NCI-H146 treated with DMSO at 0.1 percent for 48 hours (cell line): Measurements from ENCODE around the gene CD83.
"Not testable (repeated sequence)": the region's sequence is repeated elsewhere in the genome, so short reads cannot be mapped to it uniquely, and the experiment has no call there.

Source experiments
- DNase-seq: peaks from one replicate; lab custom pipeline; 2025; ENCODE audit not compliant: unreplicated experiment; lab: John Stamatoyannopoulos, UW

Gene CD83

DNA sequence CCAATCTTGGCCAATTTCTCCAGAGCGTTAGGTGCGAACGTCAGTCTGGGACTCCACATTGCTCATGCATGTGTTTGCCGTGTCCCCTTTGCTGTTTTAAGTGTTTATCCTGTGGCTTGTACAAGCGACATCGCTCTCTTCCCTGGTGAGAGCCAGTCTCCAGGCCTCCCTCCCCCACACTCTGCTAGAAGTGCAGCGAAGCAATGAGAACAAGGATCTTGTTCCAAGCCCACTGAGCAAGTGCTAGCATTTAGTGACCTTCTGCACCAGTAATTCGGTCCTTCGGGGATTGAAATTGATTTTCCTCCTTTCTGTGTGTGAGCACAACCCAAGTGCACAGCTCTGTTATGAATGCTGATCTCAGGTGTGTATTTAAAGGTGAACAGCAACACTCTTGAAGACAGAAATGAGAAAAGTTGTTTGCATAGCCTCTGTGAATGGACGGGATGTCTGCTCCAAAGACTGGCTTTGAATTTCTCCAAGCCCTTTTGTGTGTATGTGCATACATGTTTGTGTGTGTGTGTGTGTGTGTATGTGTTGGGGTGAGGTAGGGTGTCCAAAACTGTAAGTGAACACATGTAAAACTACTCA, 29.0 kb downstream of the CD83 start:
- no peak for DNase-seq

DNA sequence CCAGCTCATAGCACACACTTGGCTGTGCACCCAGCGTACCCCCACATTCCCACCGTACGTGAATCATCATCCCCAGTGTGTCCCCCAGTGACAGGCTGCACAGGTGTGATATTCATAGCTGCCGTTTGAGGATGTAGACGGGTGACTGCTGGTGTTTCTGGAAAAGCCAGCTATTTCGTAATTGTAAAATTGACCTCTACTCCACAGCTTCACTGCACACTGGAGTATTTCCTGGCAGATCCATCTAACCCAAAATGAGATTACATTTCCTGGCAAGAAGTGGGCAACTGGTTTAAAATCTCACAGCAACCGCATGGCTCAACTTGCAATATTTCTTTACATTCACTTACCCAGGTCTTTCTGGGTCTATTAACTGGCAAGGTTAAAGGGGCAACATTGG, 30.3 kb downstream of the CD83 start:
- no peak for DNase-seq

DNA sequence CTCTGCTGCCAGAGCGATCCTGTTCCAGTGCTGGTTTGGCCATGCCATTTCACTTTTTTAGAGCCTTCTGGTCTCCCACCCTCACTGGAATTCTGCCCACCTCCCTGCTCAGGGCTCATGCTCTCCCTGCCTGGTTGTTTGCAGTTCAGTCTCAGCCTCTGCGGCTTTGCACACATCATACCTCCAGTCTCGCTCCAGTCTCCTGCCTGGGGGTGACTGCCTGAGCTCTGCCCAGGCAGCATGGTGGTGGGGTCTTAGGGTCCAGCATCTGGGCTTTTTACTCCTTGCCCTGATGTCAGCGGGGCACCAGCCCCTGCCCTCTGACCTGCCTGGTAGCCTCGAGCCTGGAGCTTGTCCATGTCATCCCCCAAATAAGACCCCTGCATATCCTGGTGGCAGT, 30.9 kb downstream of the CD83 start:
- DNase-seq, result no peak

DNA sequence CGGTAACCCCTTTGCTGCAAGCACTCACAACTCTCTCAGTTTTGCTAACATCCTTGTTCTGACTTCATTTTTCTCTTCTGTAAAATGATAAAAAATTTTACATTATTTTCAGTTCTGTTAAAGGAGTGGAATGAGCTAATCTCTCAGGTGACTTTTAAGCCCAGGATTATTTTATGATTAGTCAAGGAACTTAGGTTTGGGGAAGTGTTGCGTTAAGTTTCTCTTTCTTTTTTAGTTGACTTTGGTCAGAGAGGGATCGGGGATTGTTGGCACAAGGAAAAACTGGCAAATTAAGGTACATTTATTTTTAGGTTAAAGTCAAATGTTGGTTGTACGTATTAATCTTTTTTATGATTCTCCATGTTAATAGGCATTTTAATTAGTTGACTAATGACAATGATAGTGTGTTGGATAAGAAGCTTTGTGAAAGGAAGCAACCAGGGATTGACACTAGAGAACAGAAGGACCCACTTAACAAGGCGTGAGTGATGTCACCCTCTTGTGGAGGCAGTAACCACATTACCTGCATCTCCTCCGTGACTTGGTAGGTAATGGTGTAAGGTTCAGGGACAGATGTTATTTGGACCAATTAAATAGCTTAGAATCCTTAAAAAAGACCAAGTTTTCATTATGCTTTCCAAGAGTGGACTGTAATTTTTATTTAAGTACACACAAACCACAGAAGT, 31.6 kb downstream of the CD83 start:
- no peak for DNase-seq

DNA sequence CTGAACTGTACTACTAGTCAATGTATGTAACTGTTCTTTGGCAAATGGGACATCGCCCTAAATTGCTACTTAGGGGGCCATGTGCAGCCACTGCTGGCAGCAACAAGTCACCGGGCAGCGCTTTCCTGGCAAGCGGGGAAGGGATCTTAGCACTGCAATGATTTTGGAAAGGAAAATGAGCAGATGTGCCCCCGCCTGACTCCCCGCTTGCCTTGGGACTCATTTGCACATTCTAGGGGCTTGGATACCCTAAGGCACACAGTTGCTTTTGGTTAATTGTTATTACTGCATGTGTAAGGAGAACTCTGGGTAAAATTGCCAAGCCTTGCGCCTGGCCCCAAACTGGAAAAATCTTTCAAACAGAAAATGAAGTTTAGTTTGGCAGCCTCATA, 32.2 kb downstream of the CD83 start:
- no peak for DNase-seq

DNA sequence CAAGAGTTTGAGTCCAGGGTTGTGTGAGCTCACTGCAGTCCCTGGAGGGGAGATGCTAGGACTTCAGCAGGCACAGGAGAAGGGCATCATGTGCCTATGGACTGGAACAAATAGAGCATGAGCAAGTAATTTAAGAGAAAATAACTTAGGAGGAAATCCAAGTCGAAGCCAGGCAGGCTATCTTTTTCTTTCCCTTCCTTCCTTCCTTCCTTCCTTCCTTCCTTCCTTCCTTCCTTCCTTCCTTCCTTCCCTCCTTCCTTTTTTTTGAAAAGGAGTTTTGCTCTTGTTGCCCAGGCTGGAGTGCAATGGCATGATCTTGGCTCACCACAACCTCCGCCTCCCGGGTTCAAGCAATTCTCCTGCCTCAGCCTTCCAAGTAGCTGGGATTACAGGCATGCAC, 33.7 kb downstream of the CD83 start:
- not testable (repeated sequence) for DNase-seq

DNA sequence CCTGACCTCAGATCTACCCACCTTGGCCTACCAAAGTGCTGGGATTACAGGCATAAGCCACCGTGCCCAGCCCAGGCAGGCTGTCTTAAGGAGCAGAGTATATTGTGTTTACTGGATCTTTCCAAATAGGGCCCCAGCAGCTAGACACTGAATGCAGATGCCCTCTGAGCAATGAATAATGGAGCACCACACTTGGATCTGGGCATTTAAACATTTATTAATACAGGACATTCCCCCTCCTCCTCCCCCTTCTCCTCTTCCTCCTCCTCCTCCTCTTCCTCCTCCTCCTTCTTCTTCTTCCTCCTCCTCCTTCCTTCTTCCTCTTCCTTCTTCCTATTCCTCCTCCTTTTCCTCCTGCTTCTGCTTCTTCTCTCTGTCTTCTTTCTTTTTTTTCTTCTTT, 34.2 kb downstream of the CD83 start:
- DNase-seq, result no peak

DNA sequence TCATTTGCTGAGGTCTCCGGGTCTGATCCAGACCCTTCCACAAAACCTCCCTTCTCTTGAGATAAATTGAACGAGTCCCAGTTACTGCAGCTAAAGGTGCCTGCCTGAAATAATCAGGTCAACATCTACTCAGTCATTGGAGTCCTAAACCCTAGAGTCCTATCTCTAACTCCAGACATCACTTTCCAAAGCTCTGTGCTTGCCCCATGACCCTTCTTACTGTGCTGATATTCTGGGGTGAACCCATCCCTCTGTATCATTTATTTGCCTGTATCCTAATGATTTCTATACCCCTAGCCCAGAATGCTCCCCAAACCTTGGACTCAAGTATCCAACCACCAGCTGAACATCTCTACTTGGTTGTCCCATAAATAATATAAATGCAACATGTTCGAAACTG, 35.7 kb downstream of the CD83 start:
- no peak for DNase-seq

DNA sequence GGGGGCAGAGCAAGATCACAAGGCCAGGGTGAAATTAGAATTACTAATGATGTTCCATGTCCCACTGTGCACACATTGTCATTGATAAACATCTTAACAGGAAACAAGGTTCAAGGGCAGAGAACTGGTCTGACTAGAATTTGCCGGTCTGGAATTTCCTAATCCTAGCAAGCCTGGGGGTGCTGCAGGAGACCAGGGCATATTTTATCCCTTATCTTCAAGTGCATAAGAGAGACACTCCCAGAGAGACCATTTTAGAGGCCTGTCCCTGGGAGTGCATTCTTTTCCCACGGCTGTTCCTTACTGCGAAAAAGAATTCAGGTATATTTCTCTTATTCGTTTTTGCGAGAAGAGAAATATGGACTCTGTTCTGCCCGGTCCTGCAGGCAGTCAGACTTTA, 41.5 kb downstream of the CD83 start:
- DNase-seq, result no peak

DNA sequence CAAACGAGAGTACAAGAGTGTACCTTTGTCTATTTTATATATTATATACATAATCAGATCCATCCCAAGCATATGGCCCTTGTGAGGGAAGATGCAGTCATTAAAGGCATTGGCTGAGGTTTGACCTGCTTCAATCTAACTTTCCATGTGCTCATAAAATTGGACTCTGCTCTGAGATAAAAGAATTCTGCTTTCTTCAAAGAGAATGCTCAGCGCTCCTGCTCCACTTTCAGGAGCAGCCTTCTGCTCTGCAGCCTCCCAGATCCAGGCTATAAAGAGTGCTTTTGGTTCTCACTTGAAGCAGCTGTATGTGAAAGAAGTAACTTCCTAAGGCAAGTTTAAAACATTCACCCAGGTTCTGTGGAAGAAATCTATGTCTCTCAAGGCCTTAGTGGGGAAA, 45.3 kb downstream of the CD83 start:
- no peak for DNase-seq

DNA sequence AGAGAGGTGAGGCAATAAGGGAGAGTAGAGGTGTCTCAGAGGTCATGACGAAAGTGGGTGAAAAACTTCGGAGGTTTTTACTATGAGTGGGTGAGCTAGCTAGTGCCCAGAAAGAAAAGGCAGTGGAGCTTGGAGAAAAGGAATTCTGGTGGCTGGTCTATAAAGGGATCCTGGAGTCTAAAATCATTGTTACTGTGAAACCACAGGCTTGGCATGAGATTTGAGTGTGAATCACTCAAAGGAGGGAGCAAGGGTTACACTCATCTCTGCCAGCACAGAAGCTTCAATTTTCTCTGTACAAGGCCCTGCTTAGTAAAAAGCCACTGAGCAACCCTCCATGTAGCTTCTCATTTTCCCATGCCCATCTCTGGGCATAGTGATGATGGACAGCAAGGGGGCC, 47.5 kb downstream of the CD83 start:
- DNase-seq, result no peak

DNA sequence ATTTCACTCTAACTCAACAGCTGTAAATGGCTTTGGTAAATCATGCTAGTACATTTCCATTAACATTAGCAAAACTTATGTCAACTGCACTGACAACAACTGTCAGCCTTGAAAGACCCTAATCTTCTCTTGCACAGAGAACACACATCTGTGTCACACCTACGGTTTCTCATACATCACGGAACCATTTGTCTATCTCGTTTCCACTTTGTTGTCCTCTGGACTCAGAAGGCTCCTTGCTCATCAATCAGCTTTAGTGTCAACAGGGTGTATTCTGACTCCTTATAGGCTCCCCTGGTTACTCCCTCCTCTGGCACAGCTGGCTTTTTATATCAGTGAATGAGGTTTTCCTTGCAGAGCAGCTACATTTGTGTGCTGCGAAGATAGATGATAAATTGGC, 49.3 kb downstream of the CD83 start:
- DNase-seq, result no peak

DNA sequence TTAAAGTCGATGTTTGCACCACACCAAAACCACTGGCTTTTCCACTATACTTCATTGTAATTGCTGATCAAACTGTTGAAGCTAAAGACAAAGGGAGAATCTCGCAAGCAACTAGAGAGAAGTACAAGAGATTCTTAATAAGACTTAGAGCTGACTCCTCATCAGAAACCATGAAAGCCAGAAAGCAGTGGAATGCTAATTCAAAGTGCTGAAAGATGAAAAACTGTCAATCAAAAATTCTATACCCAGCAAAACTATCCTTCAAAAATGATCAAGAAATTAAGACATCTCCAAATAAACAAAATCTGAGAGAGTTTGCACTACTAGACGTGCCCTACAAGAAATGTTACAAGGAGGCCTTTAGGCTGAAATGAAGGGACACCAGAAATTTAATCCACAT, 52.6 kb downstream of the CD83 start:
- no peak for DNase-seq

DNA sequence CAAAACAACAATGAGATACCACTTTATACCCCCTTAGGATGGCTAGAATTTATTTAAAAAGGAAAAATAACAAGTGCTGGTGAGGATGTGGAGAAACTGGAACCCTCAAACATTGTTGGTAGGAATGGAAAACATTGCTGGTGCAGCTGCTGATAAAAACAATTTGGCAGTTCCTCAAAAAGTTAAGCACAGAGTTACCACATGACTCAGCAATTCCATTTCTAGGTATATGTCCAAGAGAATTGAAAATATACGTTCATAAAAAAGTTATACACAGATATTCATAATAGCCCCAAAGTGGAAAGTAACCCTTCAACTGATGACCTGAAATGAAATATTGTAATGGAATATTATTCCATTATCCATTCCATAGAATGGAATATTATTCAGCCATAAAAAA, 55.0 kb downstream of the CD83 start:
- no peak for DNase-seq

DNA sequence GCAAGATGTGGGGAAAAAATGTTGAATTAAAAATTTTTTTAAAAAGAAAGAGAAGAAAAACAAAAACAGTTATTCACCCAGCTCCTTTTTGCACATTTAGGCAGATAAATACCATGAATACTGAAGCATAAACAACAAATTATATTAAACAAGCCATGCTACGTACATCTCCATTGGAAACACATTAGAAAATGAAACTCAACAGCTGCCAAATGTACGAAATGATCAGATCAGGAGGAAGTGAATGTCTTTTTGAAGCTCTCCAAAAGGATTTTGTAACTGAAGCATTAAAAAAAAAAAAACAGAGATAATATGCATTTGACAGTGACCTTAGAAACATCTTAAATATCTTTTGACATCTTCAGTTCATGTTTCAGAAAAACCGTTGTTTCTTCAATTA, 56.7 kb downstream of the CD83 start:
- no peak for DNase-seq

DNA sequence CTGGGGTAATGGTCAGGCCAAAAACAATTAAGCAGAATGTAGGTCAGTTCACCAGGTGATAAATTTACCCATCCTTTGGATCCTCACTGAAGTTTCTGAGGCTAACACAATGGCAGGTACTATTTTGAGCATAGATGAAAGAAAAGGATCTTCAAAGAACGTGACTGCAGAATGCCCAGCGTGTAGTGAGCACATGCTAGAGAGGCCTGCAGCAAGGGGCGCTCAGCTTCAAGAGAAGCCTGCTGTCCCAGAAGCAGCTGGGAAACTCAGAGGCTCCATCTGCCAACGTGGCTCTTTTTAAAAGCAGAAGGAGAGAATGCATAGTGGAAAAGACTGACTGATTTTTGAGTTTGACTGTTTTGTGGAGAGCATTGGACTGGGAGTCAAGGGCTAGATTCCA, 57.4 kb downstream of the CD83 start:
- DNase-seq, result no peak

DNA sequence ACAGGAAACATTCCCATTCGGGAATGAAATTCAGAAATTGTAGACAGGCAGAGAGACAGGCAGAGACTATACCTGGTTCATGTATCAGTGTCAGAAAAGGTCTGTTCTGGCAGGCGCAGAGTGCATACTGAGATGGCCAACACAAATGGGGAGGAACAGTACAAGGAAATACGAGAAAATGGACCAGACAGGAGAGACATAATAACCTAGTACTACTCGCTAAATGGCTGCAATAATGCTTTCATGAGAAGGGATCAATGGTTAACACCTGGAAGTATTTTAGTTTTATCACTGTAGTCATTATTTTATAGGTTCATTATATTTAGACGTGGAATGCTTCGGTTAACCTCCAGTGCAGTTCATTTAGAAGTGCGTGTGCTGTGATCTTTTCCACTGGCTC, 58.9 kb downstream of the CD83 start:
- no peak for DNase-seq

DNA sequence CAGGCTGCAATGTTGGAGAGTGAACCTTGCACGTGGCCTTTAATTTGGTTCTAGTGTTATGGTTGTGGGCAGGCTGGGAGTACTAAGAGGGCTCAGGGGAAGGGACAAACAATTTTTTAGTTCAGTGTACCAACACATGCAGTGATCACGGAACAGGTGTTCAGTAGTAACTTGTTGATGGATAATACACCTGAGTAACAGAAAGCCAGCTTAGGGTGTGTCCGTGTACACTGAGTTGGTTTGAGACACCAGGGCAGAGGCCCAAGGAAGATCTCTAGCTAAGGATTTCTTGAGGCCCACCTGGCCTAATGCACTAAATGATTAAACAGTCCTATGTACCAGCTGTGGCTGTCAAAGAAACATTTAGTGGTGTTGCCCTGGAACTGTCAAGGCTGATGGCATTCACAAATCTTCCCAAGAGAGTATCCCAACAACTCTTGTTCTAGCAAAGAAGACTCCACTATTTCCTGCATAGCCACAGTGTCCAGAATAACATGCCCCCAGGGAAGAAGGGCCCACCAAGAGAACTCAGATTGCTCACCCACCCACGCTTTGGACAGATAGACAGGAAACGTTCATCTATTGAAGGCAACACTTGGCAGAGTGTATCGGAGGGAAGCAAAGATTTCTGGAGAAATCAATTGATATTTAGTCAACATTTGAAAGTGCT, 60.0 kb downstream of the CD83 start:
- DNase-seq, result no peak

DNA sequence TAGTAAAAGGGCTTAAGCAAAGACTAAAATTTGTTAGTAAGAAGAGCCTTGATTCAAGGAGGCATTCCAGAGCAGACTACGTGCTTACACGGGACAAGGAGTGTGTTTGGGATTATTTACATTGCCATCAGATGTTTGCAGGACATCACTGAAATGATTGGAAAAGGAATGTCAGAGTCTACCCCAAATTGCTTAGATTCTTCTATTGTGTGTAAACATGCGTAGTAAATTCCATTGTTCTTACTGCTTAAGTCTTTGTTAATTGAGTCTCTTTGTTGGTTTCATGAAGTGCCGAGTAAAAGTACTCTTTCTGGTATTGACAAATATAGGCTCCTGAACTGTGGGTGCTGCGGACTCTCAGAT, 60.5 kb downstream of the CD83 start:
- DNase-seq, result no peak

DNA sequence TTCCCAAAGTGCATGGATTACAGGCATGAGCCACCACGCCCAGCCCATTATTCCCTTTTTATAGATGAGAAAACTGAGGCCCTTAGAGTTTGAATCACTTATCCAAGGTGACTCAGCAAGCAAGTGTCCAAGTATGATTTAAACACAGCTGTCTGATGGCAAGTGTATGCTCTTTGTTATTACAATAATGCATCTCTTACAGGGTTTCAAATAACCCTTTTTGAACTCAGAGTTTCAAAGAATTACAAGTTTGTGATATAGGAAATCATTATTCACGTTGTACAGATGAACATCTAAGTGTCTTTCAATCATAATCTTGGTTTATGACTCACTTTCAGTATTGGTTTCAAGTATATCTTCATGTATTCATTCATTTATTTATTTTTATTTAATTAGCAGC, 63.0 kb downstream of the CD83 start:
- no peak for DNase-seq

DNA sequence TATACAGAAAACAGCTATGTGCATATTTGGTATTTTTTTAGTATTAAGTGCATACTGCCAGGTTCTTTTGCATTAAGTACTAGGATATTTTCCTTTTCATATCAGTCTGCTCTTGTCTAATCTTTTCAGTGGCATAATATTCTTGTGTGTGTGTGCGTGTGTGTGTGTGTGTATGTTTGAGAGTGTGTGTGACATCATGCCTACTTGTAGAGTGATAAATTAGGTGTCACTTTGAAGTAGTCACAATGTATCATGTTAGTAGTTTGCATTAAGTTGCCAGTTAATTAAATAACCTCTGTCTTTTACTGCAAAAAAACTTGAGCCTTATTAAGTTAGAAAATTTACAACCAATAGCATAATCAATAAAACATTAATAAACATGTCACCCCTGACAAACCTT, 65.3 kb downstream of the CD83 start:
- no peak for DNase-seq
